Mesenchymal stem cell (in vitro differentiated cells and primary cell): ENCODE measurements around the gene C1orf198.

Source experiments
- DNase-seq: peaks from one replicate; pipeline ENCODE4 v3.0.0-alpha.2; 2013
- H2AFZ ChIP-seq: one replicate; pipeline ENCODE4 v1.6.1; 2013; ENCODE audit warnings: low read depth, mild to moderate bottlenecking, control low read depth, inconsistent platforms, low read length, moderate library complexity
- H2AK5ac ChIP-seq: 2 replicates; pipeline ENCODE4 v1.6.1; 2013; ENCODE audit warnings: low read length, moderate library complexity, mild to moderate bottlenecking, inconsistent platforms; ENCODE audit not compliant: severe bottlenecking
- H2BK120ac ChIP-seq: one replicate; pipeline ENCODE4 v1.6.1; 2013; ENCODE audit warnings: low read depth, mild to moderate bottlenecking, inconsistent platforms, low read length, moderate library complexity
- H2BK12ac ChIP-seq, 2 experiments: one replicate each; pipeline ENCODE4 v1.6.1; 2013; ENCODE audit warnings: inconsistent platforms in 2 of 2, low read length in 2 of 2, mild to moderate bottlenecking in 2 of 2, moderate library complexity in 2 of 2, control low read depth in 1 of 2
- H2BK15ac ChIP-seq: one replicate; pipeline ENCODE4 v1.6.1; 2013; ENCODE audit warnings: mild to moderate bottlenecking, low read depth, inconsistent platforms; ENCODE audit not compliant: poor library complexity, severe bottlenecking
- H2BK5ac ChIP-seq: 2 replicates; pipeline ENCODE4 v1.6.1; 2013; ENCODE audit warnings: low read depth, mild to moderate bottlenecking, low read length, control low read depth, inconsistent platforms; ENCODE audit not compliant: poor library complexity, severe bottlenecking
- H3K14ac ChIP-seq, 2 experiments: one replicate each; pipeline ENCODE4 v1.6.1; 2013; ENCODE audit warnings: inconsistent platforms in 2 of 2, low read length in 2 of 2, control low read depth in 1 of 2, mild to moderate bottlenecking in 1 of 2, moderate library complexity in 1 of 2
- H3K18ac ChIP-seq, 2 experiments: one replicate each; pipeline ENCODE4 v1.6.1; 2013; ENCODE audit warnings: inconsistent platforms in 2 of 2, low read length in 2 of 2, control low read depth in 1 of 2, low read depth in 1 of 2, mild to moderate bottlenecking in 1 of 2
- H3K23ac ChIP-seq, 2 experiments: one replicate each; pipeline ENCODE4 v1.6.1; 2013; ENCODE audit warnings: inconsistent platforms in 2 of 2, low read length in 2 of 2, mild to moderate bottlenecking in 2 of 2, moderate library complexity in 2 of 2, control low read depth in 1 of 2
- H3K27ac ChIP-seq: 2 replicates; pipeline ENCODE4 v1.5.1; 2013; ENCODE audit warnings: mild to moderate bottlenecking, moderate library complexity, low read length, control low read depth, inconsistent platforms; ENCODE audit not compliant: poor library complexity, severe bottlenecking
- H3K27me3 ChIP-seq, 2 experiments: 2 replicates each; pipeline versions ENCODE4 v1.6.1 to v1.7.0; 2013; ENCODE audit warnings: low read length in 2 of 2, mild to moderate bottlenecking in 2 of 2, moderate library complexity in 2 of 2, control low read depth in 1 of 2, inconsistent platforms in 1 of 2; ENCODE audit not compliant: control insufficient read depth in 1 of 2, insufficient read depth in 1 of 2
- H3K36me3 ChIP-seq, 2 experiments: 2 replicates each; pipeline versions ENCODE4 v1.6.1 to v1.7.0; 2013; ENCODE audit warnings: low read length in 2 of 2, control low read depth in 1 of 2, inconsistent platforms in 1 of 2, low read depth in 1 of 2, mild to moderate bottlenecking in 1 of 2; ENCODE audit not compliant: insufficient read depth in 2 of 2, control insufficient read depth in 1 of 2
- H3K4ac ChIP-seq, 2 experiments: one replicate each; pipeline ENCODE4 v1.6.1; 2013; ENCODE audit warnings: inconsistent platforms in 2 of 2, low read length in 2 of 2, mild to moderate bottlenecking in 2 of 2, moderate library complexity in 2 of 2, control low read depth in 1 of 2, low read depth in 1 of 2
- H3K4me1 ChIP-seq: 2 replicates; pipeline ENCODE4 v1.6.1; 2013; ENCODE audit warnings: low read depth, low read length, control low read depth; ENCODE audit not compliant: control insufficient read depth, insufficient read depth
- H3K4me2 ChIP-seq: 2 replicates; pipeline ENCODE4 v1.6.1; 2013; ENCODE audit warnings: low read length, mild to moderate bottlenecking, inconsistent platforms; ENCODE audit not compliant: poor library complexity, severe bottlenecking
- H3K4me3 ChIP-seq, 2 experiments: 2 replicates each; pipeline versions ENCODE4 v1.5.1 to v1.7.0; 2013; ENCODE audit warnings: low read length in 2 of 2, mild to moderate bottlenecking in 2 of 2, control low read depth in 1 of 2, low read depth in 1 of 2; ENCODE audit not compliant: insufficient read depth in 1 of 2
- H3K79me1 ChIP-seq: replicated peaks from 2 replicates; pipeline ENCODE4 v1.6.1; 2013; ENCODE audit warnings: mild to moderate bottlenecking, control low read depth, low read length, inconsistent platforms; ENCODE audit not compliant: poor library complexity, severe bottlenecking
- H3K9ac ChIP-seq: 2 replicates; pipeline ENCODE4 v1.7.0; 2013; ENCODE audit warnings: mild to moderate bottlenecking, low read length, moderate library complexity
- H3K9me3 ChIP-seq: 2 replicates; pipeline ENCODE4 v1.7.0; 2013; ENCODE audit warnings: mild to moderate bottlenecking, low read length; ENCODE audit not compliant: control insufficient read depth
- H4K8ac ChIP-seq: one replicate; pipeline ENCODE4 v1.6.1; 2013; ENCODE audit warnings: inconsistent platforms, mild to moderate bottlenecking, low read length, moderate library complexity
- H4K91ac ChIP-seq: one replicate; pipeline ENCODE4 v1.6.1; 2013; ENCODE audit warnings: mild to moderate bottlenecking, low read length, inconsistent platforms
- WGBS: methylation state at CpG from one replicate; pipeline ENCODE4 v1.1.7; 2013; ENCODE audit warnings: mixed read lengths; 5-methylcytosine and 5-hydroxymethylcytosine counted together

The C1orf198 gene

GRCh38 chr1:230827081-230827681 is 41.1 kb downstream of the C1orf198 start:
- no peak overlapping the region for H3K27ac ChIP-seq
- peaks cover 0 to 3% of the 10 kb centered on the region in 2 experiments for H3K36me3 ChIP-seq
- peak overlapping the region; percentile 12 to 15 for H2BK12ac ChIP-seq
- no peak overlapping the region for H3K23ac ChIP-seq
- peak overlapping the region in 1 of 2 experiments; percentile 88 for H3K14ac ChIP-seq
- peaks cover 20% of the 10 kb centered on the region for H3K4me1 ChIP-seq
- H3K4ac ChIP-seq = no peak overlapping the region
- H2BK120ac ChIP-seq = no peak overlapping the region
- peaks cover 2% of the 10 kb centered on the region for H3K79me1 ChIP-seq
- no peak overlapping the region for H3K18ac ChIP-seq
- H3K4me2 ChIP-seq = no peak overlapping the region
- 84% methylated on average over 7 of the region's 7 CpGs for WGBS
- no peaks in the 10 kb centered on the region for H3K9me3 ChIP-seq
- H2AK5ac ChIP-seq = no peak overlapping the region
- no peak overlapping the region for H2BK5ac ChIP-seq
- no peaks in the 10 kb centered on the region for H3K27me3 ChIP-seq
- no peak overlapping the region for H2BK15ac ChIP-seq
- H4K91ac ChIP-seq = no peak overlapping the region
- H4K8ac ChIP-seq = no peak overlapping the region
- no peak for DNase-seq
- H3K4me3 ChIP-seq = no peak overlapping the region
- no peak overlapping the region for H2AFZ ChIP-seq
- no peak overlapping the region for H3K9ac ChIP-seq

GRCh38 chr1:230826166-230826875 is 42.0 kb downstream of the C1orf198 start:
- no peak overlapping the region for H3K4ac ChIP-seq
- H3K79me1 ChIP-seq = peaks cover 2% of the 10 kb centered on the region
- no peak overlapping the region for H2BK120ac ChIP-seq
- H3K27ac ChIP-seq = no peak overlapping the region
- WGBS = 95% methylated on average over 9 of the region's 9 CpGs
- no peak overlapping the region for H2AK5ac ChIP-seq
- no peak overlapping the region for H4K8ac ChIP-seq
- H2BK5ac ChIP-seq = no peak overlapping the region
- H3K9me3 ChIP-seq = no peaks in the 10 kb centered on the region
- peak overlapping the region in 1 of 2 experiments; percentile 59 for H3K14ac ChIP-seq
- H2BK15ac ChIP-seq = no peak overlapping the region
- peak overlapping the region; percentile 90 for H3K9ac ChIP-seq
- no peak overlapping the region for H3K18ac ChIP-seq
- H3K4me2 ChIP-seq = no peak overlapping the region
- no peak for DNase-seq
- no peak overlapping the region for H3K4me3 ChIP-seq
- no peaks in the 10 kb centered on the region for H3K27me3 ChIP-seq
- H2BK12ac ChIP-seq = no peak overlapping the region
- peaks cover 0 to 3% of the 10 kb centered on the region in 2 experiments for H3K36me3 ChIP-seq
- no peak overlapping the region for H3K23ac ChIP-seq
- no peak overlapping the region for H2AFZ ChIP-seq
- H4K91ac ChIP-seq = no peak overlapping the region
- peaks cover 21% of the 10 kb centered on the region for H3K4me1 ChIP-seq

- Histone ChIP-seq H3K36me3 (peaks cover 0 to 3% of the 10 kb centered on the region in 2 experiments), H3K4me2 (no peak overlapping the region), H3K4me3 (peak overlapping the region in 1 of 2 experiments; percentile 50), H3K9me3 (no peaks in the 10 kb centered on the region), H4K91ac (no peak overlapping the region), H2AK5ac (no peak overlapping the region), H3K18ac (no peak overlapping the region), H2BK120ac (no peak overlapping the region), H2AFZ (no peak overlapping the region), H2BK15ac (no peak overlapping the region), H3K14ac (peak overlapping the region in 1 of 2 experiments; percentile 21), H3K79me1 (peaks cover 2% of the 10 kb centered on the region), H3K27me3 (no peaks in the 10 kb centered on the region), H3K9ac (peak overlapping the region; percentile 90), H3K4me1 (peaks cover 21% of the 10 kb centered on the region), H2BK12ac (peak overlapping the region in 1 of 2 experiments; percentile 38), H2BK5ac (no peak overlapping the region), H4K8ac (no peak overlapping the region), H3K23ac (no peak overlapping the region), H3K4ac (no peak overlapping the region), H3K27ac (no peak overlapping the region)
- WGBS = 92% methylated on average over 3 of the region's 3 CpGs
- no peak for DNase-seq
Observed at GRCh38 chr1:230825761-230826160, 42.6 kb downstream of the C1orf198 start.

GRCh38 chr1:230824919-230825721 is 43.2 kb downstream of the C1orf198 start:
- peaks cover 2% of the 10 kb centered on the region for H3K79me1 ChIP-seq
- no peak overlapping the region for H3K18ac ChIP-seq
- H2AK5ac ChIP-seq = peak overlapping the region; percentile 5
- H3K27me3 ChIP-seq = no peaks in the 10 kb centered on the region
- H4K8ac ChIP-seq = peak overlapping the region; percentile 15
- 88% methylated on average over 8 of the region's 11 CpGs for WGBS
- H3K23ac ChIP-seq = no peak overlapping the region
- H4K91ac ChIP-seq = peak overlapping the region; percentile 16
- H3K9ac ChIP-seq = peak overlapping the region; percentile 90
- H3K4ac ChIP-seq = no peak overlapping the region
- no peak overlapping the region for H2AFZ ChIP-seq
- H2BK12ac ChIP-seq = peak overlapping the region in 1 of 2 experiments; percentile 31
- H3K4me1 ChIP-seq = peaks cover 21% of the 10 kb centered on the region
- no peak overlapping the region for H2BK120ac ChIP-seq
- H3K4me2 ChIP-seq = no peak overlapping the region
- no peaks in the 10 kb centered on the region for H3K9me3 ChIP-seq
- H3K14ac ChIP-seq = no peak overlapping the region
- H3K36me3 ChIP-seq = peaks cover 0 to 3% of the 10 kb centered on the region in 2 experiments
- peak overlapping the region in 1 of 2 experiments; percentile 50 for H3K4me3 ChIP-seq
- H2BK15ac ChIP-seq = no peak overlapping the region
- H2BK5ac ChIP-seq = no peak overlapping the region
- H3K27ac ChIP-seq = no peak overlapping the region
- peak; percentile 87 for DNase-seq
